ENCODE measurements around the gene UGT3A1.
A peak's percentile ranks its signal among the peaks of the same experiment; 100 is the strongest.
"Not testable (repeated sequence)": the region's sequence is repeated elsewhere in the genome, so short reads cannot be mapped to it uniquely, and the experiment has no call there.

Gene UGT3A1

DNA sequence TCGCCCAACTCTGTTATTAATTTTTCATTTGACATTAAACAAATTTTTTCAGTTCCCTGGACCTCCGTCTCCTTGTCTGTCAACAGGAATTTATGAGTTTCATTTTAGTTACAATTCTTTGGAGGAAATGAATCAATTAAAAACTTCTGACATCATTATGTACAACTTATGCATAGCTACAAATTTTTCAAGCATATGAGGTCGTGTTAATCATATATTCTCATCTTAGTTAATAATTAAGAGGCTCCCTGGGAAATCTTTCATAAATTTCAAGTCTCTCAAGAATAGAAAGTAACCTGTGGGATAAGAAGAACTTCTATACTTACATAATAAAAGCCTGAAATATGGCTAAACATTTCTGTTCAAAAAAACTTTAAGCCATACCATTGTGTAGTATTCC is 3.4 kb downstream of the UGT3A1 start:
- no peak for DNase-seq (ENCODE audit: low read depth)

DNA sequence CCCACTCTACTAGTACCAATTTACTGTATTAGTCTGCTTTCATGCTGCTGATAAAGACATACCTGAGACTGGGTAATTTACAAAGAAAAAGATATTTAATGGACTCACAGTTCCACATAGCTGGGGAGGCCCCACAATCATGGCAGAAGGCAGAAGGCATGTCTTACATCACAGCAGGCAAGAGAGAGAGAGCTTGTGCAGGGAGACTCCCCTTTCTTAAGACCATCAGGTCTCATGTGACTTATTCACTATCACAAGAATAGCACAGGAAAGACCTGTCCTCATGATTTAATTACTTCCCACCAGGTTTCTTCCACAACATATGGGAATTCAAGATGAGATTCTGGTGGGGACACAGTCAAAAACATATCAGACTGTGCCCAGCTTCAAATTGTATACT is 11.5 kb downstream of the UGT3A1 start:
- no peak for DNase-seq (ENCODE audit: low read depth)

DNA sequence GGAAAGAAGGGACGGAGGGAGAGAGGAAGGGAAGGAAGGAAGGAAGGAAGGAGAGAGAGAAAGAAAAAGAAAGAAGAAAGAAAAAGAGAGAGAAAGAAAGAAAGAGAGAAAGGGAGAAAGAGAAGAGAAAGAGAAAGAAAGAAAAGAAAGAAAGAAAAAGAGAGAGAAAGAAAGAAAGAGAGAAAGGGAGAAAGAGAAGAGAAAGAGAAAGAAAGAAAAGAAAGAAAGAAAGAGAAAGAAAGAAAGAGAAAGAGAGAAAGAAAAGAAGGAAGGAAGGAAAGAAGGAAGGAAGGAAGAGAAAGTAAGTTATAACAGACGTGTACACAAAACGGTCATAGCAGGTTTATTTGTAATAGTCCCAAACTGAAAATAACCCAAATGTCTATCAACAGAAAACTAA is 14.3 kb downstream of the UGT3A1 start:
- not testable (repeated sequence) for DNase-seq (ENCODE audit: low read depth)

DNA sequence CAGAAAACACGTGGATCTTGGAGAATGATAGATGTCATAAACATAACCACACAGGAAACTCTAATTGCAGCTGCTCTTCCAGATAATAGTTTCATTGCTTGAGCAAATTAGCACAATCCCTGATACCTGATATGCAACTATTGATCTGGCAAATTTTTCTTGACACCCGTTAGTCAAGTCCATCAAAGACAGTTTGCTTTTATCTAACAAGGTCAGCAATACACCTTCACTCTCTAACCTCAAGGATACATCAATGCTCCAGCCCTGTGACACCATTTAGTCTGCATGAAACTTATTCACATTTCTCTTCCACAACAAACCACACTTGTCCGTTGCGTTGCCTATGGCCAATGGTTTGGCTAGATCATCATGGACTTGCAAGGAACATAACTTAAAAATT is 16.6 kb downstream of the UGT3A1 start:
- no peak for DNase-seq (ENCODE audit: low read depth)

DNA sequence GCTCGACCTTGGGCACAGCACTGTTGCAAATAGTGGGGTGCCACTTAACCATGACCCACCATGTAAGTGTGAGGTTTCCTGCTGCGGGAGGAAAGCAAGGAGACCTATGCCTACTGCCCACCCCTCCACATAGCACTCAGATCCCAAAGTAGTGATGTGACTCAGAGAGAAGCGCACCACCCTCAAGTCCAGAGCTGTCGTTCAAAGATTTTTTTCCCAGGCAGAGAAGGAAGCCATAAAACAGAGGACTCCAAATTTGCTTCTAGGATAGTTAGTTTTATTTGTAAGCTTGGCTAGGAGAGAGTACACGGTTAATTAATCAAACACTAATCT is 19.3 kb downstream of the UGT3A1 start:
- DNase-seq (ENCODE audit: low read depth), result no peak

DNA sequence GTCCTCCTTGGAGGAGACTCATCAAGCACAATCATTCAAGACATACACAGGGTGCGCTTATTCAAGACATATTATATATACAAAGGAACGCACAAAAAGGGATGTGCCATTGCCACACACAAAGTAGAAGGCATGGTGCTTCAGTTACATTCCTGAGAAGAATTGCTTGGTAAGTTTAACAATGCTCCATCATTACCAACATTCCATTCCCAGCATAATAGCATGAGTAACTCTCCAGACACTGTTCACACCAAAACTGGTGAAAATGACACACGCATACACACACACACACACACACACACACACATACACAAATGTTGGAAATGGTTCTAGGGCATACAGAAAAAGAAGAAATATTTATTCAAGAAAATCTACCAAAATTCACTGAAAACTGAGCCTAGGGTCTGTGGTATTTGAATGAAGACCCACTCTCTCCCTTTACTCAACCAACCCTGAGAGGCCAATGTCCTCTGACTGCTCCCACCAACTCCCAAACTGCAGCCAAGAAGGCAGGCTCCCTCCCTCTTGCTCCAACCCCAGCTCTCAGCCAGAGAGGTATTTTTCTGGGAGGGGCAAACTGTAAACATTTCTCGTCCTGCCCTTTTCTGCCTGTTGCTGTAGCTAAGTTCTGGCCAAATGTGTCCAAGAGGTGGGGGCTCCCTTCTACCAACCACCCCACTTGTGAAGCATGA is 19.9 kb downstream of the UGT3A1 start:
- no peak for DNase-seq (ENCODE audit: low read depth)

DNA sequence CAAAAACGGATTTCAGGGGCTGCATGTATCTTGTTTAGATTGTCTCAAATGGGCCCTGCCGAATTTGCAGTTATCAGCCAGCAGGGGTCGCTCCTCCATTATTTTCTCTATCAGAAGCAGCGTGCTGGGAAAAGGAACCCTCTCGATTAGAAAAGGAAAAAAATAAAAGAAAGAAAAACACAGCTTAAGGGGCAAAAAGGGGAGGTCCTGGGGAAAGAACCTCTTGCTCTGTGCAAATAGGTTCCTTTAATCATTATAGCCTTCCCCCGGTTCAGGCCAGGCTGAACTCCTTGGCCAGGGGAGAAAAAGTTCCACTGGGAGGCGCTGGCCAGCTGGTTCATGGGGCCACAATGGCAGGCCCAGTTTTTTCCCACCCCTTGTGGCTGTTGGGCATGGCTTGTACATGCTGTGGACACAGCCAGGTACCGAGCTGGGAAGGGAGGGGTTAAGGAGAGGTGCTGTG is 27.8 kb downstream of the UGT3A1 start:
- DNase-seq (ENCODE audit: low read depth), result no peak

DNA sequence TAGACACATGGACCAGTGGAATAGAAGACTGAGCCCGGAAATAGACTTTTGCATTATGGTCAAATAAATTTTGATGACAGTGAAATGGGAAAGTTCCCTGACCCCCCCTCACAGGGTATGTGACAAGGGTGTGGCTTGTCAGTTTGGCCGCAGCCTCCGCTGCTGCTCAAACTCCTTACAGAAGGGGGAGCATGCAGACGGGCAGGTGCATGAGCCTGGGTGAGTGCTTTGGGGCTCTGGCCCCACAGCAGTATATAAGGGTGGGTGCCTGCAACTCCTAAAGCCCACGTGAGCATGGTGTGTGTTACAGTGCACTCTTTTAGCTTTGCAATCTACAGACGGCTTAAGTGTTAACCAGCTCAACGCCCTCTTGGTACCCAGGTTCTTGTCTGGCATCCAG is 30.9 kb downstream of the UGT3A1 start:
- no peak for DNase-seq (ENCODE audit: low read depth)

DNA sequence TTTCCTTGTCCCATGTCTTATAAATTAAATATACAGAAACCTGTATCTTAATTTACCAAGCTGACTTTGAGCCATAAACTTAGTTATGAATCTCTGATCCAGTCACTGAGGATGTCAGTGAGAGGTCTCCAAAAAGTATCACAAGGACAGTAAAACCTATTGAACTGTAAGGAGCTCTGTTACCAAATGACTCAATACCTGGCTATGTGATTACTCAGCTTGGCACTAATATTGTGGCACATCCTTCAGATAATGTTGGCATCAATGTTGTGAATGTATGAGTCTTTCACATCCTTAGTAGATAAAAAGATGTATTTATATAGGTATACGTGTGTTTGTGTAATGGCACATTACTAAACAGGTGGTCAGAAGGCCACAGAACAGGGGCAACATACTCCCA is 34.8 kb downstream of the UGT3A1 start:
- no peak for DNase-seq (ENCODE audit: low read depth)

DNA sequence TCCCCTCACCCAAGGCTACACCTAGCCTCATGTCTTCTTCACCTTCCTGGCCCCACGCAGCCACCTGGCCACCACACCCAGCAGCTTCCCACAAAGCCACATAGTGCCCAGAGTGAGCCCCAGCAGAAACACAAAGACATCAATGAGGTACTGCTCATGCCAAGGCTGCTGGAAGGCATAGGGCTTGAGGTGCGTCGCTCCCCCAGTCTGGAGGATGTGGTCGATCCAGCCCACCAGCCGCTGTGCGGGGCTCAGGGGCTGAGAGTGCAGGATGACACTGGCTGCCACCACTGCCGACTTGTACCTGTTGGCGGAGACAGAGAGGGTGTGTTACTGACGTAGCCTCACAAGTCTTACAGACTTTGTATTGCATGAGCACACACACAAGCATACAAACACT is 37.0 kb downstream of the UGT3A1 start:
- no peak for DNase-seq (ENCODE audit: low read depth)

DNA sequence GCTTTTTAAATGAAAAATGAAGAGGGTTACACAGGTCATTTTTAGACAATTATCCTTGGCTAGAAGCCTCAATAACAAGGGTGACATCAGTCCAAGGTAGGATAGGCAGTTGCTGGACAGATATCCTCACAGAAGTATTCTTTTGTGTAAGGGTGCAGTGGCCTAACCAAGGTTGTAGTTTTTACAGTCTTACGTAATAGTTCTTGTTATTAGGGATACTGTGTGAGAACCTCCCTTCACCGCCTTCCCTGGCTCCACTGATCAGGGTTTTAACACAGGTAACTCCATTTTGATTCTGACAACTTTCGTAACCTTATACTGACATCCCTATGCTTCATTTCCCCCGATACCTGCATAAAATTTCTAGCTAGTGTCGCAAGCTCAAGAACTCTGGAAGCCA is 44.1 kb downstream of the UGT3A1 start:
- no peak for DNase-seq (ENCODE audit: low read depth)

DNA sequence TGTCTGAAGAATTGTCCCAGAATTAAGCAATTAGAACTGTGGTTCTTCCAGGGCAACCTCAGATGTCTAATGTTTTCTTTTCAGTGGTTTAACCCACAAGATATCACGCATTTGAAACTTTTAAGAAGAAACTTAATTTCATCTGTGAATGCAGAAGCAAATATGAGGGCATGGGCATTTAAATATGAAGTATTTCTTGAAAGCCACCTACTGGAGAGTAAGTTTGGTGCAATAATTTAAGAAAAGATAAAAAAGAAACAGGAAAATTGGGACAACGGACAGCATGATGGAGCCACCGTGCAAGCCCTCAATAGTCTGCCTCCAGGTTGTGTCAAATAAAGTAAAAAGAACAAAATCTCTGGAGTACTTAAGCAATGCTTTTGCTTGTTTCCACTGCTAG is 51.6 kb downstream of the UGT3A1 start:
- no peak for DNase-seq (ENCODE audit: low read depth)

DNA sequence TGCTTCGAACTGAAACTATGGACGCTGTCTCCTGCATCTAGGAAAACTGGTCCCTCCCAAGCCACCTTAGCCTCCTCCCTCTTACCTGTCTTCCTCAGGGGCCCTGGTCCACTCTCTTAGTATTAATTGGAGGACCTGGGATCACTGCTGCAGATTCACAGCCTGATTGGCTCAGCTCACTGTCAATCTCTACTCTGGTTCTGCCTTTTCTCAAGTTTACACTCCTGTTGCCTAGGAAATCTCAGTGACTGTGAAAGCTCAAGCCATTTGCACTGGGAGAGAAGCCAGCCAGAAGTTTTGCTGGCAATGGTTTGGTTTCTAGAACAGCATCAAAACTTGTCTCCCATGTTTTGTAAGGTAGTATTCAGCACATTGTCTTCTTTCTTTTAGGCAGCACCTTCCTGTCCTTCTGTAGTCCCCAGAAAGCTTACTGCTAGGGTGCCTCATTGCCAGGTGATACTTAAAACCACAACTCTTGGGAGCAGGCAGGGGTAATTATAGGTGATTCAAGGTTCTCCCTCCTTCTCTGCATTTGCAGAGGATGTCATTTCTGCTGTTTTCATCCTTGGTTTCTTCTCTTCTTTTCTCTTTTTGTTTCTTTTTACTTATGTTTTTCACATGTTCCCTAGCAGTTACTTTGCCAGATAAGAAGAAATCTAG is 52.5 kb downstream of the UGT3A1 start, which contains the start of gene CAPSL:
Gene CAPSL (minus strand): TSS at position 55 of the 660 bp plus-strand sequence. CDS start 17,502 bp downstream, outside the sequence.
- peak; percentile 71 for DNase-seq (ENCODE audit: low read depth)

DNA sequence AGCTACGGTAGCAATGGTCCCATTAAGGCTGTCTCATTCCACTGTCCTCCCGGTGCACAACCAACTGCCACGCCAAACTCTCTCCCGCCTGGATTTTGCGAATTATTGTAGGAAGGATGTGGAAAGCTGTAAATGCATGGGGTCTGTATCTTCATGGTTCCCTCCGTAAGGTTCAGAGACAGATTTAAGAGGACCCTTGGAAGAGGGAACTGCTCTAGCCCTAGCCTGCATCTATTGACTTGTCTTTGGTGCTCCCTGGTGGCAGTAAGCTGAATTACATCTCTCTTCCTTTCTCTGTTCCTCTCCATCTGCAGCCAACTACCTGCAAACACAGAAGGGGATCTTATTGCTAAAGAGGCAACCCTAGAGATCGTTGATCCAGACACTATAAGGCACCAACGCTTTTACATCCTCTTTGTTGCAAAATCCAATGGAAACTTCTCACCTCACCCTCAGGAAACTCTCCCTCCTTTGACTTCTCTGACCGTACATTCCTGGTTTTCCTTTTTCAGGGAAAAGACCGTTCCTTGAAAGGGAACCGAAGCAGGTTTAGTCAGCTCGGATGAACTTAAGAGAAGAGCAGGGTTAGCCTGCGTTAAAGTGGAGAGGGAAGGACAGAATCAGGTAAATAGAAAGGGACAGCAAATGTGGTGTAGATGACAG is 64.7 kb downstream of the UGT3A1 start:
- DNase-seq (ENCODE audit: low read depth), result peak; percentile 31

DNA sequence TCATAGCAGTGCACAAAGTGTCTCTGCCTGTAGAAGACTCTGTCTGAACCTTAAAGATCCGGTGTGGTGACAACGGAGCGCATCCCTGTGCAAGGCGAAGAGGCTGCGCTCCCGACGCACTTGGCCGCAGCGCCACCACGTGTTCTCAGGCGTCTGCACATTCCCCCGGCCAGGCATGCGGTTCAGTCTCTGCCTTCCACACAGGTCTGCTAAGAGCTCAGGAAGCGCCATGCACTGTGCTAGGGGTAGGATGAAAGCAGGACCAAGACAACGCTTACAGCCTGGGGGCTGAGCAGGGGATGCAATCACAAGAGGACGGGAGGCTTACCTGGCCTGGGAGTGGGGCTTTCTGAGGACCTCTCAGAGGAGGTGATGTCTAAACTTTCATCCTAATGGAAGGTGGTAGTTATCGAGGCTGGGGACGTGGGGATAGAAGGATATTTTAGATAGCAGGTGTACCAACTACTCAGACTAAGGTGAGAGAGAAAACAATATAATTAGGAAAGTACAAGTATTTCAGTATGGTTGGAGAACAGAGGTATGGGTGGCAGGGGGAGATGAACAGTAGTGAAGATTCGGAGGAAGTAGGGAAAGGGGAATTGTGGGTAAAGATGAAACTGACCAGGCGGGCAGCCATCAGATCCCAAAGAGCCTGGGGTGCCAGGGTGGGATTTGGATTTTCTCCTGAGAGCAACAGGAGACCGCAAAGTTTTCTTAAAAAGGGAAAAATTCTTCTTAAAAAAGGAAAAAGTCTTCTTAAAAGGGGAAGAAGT is 66.1 kb downstream of the UGT3A1 start:
- DNase-seq (ENCODE audit: low read depth), result peak; percentile 67

DNA sequence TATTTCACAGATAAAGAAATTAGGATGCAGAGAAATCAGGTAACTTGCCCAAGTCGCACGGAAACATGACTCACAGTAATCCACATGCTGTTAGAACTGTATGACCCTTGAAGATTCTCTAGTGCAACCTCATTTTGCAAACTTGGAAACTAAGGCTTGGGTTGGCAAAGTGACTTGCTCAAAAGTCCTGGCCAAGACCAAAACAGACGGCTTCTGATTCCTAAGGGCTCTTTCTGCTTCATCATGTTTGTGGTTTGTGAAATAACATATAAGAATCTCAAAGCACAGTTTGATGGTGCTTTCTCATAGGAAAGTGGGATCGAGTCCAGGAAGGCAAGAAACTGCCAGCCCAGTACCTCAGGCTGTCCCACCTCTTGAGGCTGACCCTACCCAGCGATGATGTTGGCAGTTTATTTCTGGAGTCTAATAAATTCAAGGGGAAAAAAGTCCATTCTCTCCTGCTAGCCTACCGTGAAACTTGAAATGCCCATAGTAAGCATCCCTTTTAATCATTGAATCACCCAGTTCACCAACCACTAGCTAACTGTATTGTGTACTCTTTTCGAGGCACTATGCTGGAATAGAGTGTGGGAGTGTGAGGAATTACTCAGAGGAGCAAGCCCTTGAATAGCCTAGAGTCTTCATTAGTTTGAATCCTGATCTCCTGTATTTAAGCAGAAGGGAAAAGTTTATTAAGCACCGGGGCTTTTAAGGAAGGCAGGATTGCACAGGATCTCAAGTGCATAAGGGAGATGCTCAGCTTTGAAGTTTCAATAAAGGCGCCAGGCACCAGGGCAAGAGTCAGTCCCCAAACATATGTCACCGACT is 66.9 kb downstream of the UGT3A1 start:
- DNase-seq (ENCODE audit: low read depth), result peak; percentile 86

DNA sequence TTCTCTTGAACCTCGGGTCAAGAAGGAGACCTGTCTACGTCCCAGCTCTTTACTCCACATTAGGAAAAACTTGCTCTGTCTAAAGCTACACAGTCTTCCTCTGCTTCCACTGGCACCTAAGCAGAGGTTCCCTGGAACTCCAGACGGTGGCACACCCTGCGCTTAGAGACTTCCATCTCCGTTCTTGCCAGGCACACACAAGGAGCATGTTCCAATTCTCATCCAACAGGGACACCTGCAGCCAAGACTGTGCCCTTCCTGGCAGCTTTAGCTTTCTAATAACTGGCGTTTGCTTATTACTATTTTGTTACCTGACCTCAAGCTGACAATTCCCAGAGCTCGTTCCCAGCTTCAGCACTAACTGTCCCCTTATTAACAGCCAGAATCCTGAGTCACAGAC is 68.7 kb downstream of the UGT3A1 start:
- DNase-seq (ENCODE audit: low read depth), result no peak

DNA sequence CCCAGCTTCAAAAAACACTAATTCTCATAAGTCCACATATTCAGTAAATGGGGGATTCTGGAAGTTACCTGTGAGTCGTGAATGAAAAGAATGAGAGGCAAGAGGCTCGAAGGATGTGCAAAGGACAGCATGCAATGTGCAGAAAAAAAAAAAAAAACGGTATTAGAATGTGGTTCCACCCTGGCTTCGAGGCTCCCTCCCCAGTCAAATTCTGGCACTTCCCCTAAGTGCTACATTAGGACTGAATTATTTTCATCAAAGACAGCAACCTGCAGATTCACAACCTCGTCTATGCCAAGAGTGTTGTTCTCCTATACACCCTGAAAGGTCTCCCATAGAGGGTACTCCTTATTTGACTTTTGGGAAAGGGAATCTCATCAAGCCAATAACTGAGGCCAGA is 69.3 kb downstream of the UGT3A1 start:
- no peak for DNase-seq (ENCODE audit: low read depth)

DNA sequence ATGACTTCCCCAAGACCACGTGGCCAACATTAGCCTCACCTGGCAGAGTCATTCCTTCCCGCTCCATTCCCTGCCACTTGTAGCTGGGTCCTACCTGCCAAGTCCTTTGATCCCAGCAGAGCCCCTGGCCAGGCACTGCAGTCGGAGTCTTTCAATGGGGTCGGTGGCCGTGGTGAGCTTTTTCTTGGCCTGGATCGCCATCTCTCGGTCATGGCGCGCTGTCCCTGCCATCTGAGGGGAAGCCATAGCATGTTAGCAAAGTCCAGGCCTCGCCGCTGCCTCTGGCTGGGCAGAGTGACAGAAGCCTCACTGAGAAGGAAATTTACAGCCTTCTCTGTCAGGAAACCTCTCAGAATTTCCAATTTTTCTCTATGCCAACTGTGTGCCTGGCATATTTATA is 70.3 kb downstream of the UGT3A1 start:
- no peak for DNase-seq (ENCODE audit: low read depth)

DNA sequence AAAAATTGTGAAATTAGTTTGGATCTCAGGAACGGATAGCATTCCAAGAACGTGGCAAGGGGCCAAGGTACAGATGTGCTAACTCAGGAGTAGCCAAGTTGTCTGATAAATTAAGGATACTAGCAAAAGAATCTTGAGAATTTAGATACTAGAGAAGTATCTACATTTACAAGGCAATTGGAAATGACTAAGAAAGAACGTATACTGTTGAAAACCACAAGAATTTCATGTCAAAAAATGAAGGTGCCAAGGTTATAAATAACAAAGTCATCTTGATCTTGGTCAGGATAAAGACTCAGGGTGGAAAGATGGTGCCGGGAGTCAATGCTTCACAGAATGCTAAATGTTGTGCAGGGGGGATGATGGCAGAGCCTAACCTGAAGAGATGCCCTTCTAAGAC is 72.0 kb downstream of the UGT3A1 start:
- DNase-seq (ENCODE audit: low read depth), result peak; percentile 95

DNA sequence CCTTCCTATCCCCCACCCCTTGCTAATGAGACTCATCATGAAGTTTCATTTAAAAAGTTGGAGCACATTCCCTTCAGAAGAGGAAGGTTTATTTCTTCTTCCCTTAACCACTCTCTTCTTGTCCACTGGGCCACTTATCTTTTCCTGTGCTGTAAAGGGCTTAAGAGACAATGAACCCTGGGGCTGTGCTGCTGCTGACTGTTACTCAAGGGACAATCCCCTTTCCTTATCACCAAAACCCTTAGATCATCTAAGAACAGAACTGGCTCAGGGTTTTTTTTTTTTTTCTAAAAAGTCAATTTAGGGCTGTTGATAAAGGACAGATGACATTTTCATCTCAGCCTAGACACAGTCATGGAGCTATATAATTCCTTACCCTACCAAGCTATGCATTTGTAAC is 82.4 kb downstream of the UGT3A1 start:
- DNase-seq (ENCODE audit: low read depth), result no peak

DNA sequence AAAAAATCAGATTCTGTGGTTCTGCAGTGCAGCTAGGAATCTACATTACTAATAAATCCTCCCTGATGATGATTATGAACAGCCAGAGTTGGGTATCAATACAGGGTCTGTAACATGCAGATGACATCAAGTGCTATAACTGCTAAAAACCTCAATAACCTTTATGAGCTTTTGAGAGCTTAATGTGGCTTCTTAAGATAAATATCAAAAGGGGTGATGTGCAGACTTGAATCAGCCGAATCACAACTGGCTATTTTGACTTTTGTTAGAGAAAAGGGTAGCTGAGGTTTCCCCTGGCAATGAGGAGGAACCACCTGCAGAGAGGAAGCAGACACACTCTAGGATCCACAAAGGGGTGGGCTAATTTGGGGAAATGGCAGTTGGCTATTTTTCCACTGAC is 83.0 kb downstream of the UGT3A1 start:
- DNase-seq (ENCODE audit: low read depth), result no peak

Data from fibroblast of gingiva (primary cell).